GM12878 (cell line): ENCODE measurements around the gene LGALS3BP.

Source experiments
- CTCF ChIP-seq, 3 experiments: IDR thresholded peaks in 2 of 3; conservative IDR thresholded peaks in 1 of 3; 2 replicates each; pipeline ENCODE4 v1.5.1; 2011; ENCODE audit warnings: low read depth in 3 of 3, low read length in 3 of 3, mild to moderate bottlenecking in 3 of 3, control low read depth in 2 of 3, moderate library complexity in 2 of 3, inconsistent platforms in 1 of 3, mixed read lengths in 1 of 3; ENCODE audit not compliant: control insufficient read depth in 2 of 3, insufficient read depth in 1 of 3; ENCODE audit errors: extremely low read depth in 1 of 3
- EP300 ChIP-seq, 2 experiments: fragments of 150-350 bp in 1 of 2; IDR thresholded peaks; 2 replicates each; pipeline ENCODE4 v1.6.1; 2011 to 2012; ENCODE audit warnings: low read depth in 2 of 2, low read length in 2 of 2, borderline replicate concordance in 1 of 2, improper control_type of control experiment in 1 of 2, inconsistent platforms in 1 of 2; ENCODE audit not compliant: control insufficient read depth in 1 of 2
- POLR2A ChIP-seq: IDR thresholded peaks from 2 replicates; pipeline ENCODE4 v1.6.1; 2011; ENCODE audit warnings: low read depth, mild to moderate bottlenecking, low read length
- STAT3 ChIP-seq: IDR thresholded peaks from 2 replicates; pipeline ENCODE4 v1.6.1; 2011; ENCODE audit warnings: low read depth, low read length, improper control_type of control experiment

- TF ChIP-seq POLR2A (no peak), STAT3 (no peak), EP300 (IDR thresholded peaks at IDR 0.05; ENCODE audit: borderline replicate concordance in 1 of 2, control insufficient read depth in 1 of 2, low read depth in 2 of 2, low read length in 2 of 2) (no peak), CTCF (IDR thresholded peaks at IDR 0.05 in 2 of 3, conservative IDR thresholded peaks at IDR 0.05 in 1 of 3; ENCODE audit: control insufficient read depth in 2 of 3, extremely low read depth in 1 of 3, insufficient read depth in 1 of 3, low read depth in 3 of 3, low read length in 3 of 3) (no peak)
These were observed 5.7 kb upstream of the LGALS3BP start for GRCh38 chr17:78985395-78985794.
